IMR-90 (cell line): ENCODE measurements around the gene BGLAP. TPM values are rescaled to one million over a fixed set of nuclear protein-coding genes. Genes with fewer than 3 reads are reported as not detected.
A peak's percentile ranks its signal among the peaks of the same experiment; 100 is the strongest.

Experiments used
- ATAC-seq: fragments of 200-7000 bp; cut with Tn5 transposase; 2 replicates; pipeline ENCODE4 v1.9.1; 2020; ENCODE audit warnings: low read depth, mild to moderate bottlenecking, moderate library complexity
- BruUV-seq: library from RNA; stranded (reverse); fragments of 400-500 nt; replicated peaks from 2 replicates; lab custom pipeline; 2021; lab: Mats Ljungman, UMichigan
- CTCF ChIA-PET: fragments of 300-600 bp; formaldehyde crosslinking; extraction: SDS; loops from one replicate; lab custom pipeline; 2021; ENCODE audit warnings: antibody characterized with exemption; lab: Yijun Ruan, JAX
- POLR2A ChIA-PET: fragments of 300-600 bp; sonication (Branson Sonifier 250); formaldehyde crosslinking; loops from one replicate; lab custom pipeline; 2022; ENCODE audit warnings: antibody characterized with exemption; ENCODE audit not compliant: unreplicated experiment; lab: Charles Lee
- DNase-seq: peaks from one replicate; pipeline ENCODE4 v3.0.0; 2013
- H2AFZ ChIP-seq: replicated peaks from 2 replicates; pipeline ENCODE3; 2013; ENCODE audit warnings: low read length, mild to moderate bottlenecking; ENCODE audit not compliant: poor library complexity
- H2AK5ac ChIP-seq: 2 replicates; pipeline ENCODE4 v1.6.1; 2013; ENCODE audit warnings: low read depth, low read length, inconsistent platforms
- H2AK9ac ChIP-seq: replicated peaks from 2 replicates; pipeline ENCODE3; 2013; ENCODE audit warnings: mild to moderate bottlenecking, low read depth, low read length, moderate library complexity; ENCODE audit not compliant: poor library complexity
- H2BK120ac ChIP-seq: 2 replicates; pipeline ENCODE4 v1.6.1; 2013; ENCODE audit warnings: low read depth, low read length, inconsistent platforms
- H2BK15ac ChIP-seq: 3 replicates; pipeline ENCODE4 v1.6.1; 2013; ENCODE audit warnings: low read depth, low read length, inconsistent platforms
- H2BK20ac ChIP-seq: 2 replicates; pipeline ENCODE4 v1.6.1; 2013; ENCODE audit warnings: low read depth, mild to moderate bottlenecking, inconsistent platforms, low read length, moderate library complexity
- H2BK5ac ChIP-seq: 2 replicates; pipeline ENCODE4 v1.6.1; 2013; ENCODE audit warnings: mild to moderate bottlenecking, low read depth, low read length, inconsistent platforms; ENCODE audit not compliant: poor library complexity, severe bottlenecking
- H3K14ac ChIP-seq: replicated peaks from 2 replicates; pipeline ENCODE4 v1.6.1; 2013; ENCODE audit warnings: low read depth, low read length, inconsistent platforms
- H3K18ac ChIP-seq: 2 replicates; pipeline ENCODE4 v1.6.1; 2013; ENCODE audit warnings: low read depth, low read length, control low read depth
- H3K23ac ChIP-seq: 2 replicates; pipeline ENCODE4 v1.6.1; 2013; ENCODE audit warnings: low read depth, low read length, inconsistent platforms
- H3K27ac ChIP-seq: 2 replicates; pipeline ENCODE4 v1.5.1; 2013; ENCODE audit warnings: mild to moderate bottlenecking, control low read depth, low read length; ENCODE audit not compliant: insufficient read depth
- H3K27me3 ChIP-seq: 2 replicates; pipeline ENCODE4 v1.6.1; 2013; ENCODE audit warnings: low read length; ENCODE audit not compliant: control insufficient read depth, insufficient read depth
- H3K36me3 ChIP-seq: 2 replicates; pipeline ENCODE4 v1.6.1; 2013; ENCODE audit warnings: low read length, mixed read lengths; ENCODE audit not compliant: control insufficient read depth, insufficient read depth
- H3K4ac ChIP-seq: 2 replicates; pipeline ENCODE4 v1.6.1; 2013; ENCODE audit warnings: low read depth, low read length, inconsistent platforms
- H3K4me1 ChIP-seq: 2 replicates; pipeline ENCODE4 v1.6.1; 2013; ENCODE audit warnings: low read length, mixed read lengths; ENCODE audit not compliant: control insufficient read depth, insufficient read depth
- H3K4me2 ChIP-seq: 2 replicates; pipeline ENCODE4 v1.6.1; 2013; ENCODE audit warnings: low read depth, mild to moderate bottlenecking, control low read depth, low read length, moderate library complexity
- H3K4me3 ChIP-seq: 2 replicates; pipeline ENCODE4 v1.5.1; 2013; ENCODE audit warnings: low read depth, mild to moderate bottlenecking, control low read depth, low read length, moderate library complexity; ENCODE audit not compliant: insufficient read depth
- H3K56ac ChIP-seq: 2 replicates; pipeline ENCODE4 v1.6.1; 2013; ENCODE audit warnings: low read length, inconsistent platforms; ENCODE audit not compliant: insufficient read depth; ENCODE audit errors: extremely low read depth
- H3K79me1 ChIP-seq, 2 experiments: 2 replicates each; pipeline ENCODE4 v1.6.1; 2013; ENCODE audit warnings: low read length in 2 of 2, inconsistent platforms in 1 of 2, low read depth in 1 of 2
- H3K9ac ChIP-seq: 2 replicates; pipeline ENCODE4 v1.6.1; 2013; ENCODE audit warnings: low read depth, low read length, control low read depth
- H3K9me1 ChIP-seq: 2 replicates; pipeline ENCODE4 v1.6.1; 2013; ENCODE audit warnings: low read length, inconsistent platforms; ENCODE audit not compliant: insufficient read depth
- H3K9me3 ChIP-seq: 2 replicates; pipeline ENCODE4 v1.6.1; 2013; ENCODE audit warnings: low read length; ENCODE audit not compliant: control insufficient read depth, insufficient read depth
- H4K20me1 ChIP-seq: 2 replicates; pipeline ENCODE4 v1.6.1; 2013; ENCODE audit warnings: low read length, inconsistent platforms; ENCODE audit not compliant: insufficient read depth
- H4K5ac ChIP-seq: 2 replicates; pipeline ENCODE4 v1.6.1; 2013; ENCODE audit warnings: mild to moderate bottlenecking, low read depth, low read length, control low read depth
- H4K8ac ChIP-seq, 2 experiments: 2 replicates each; pipeline ENCODE4 v1.6.1; 2013; ENCODE audit warnings: low read depth in 2 of 2, low read length in 2 of 2, control low read depth in 1 of 2, inconsistent platforms in 1 of 2
- H4K91ac ChIP-seq: 2 replicates; pipeline ENCODE4 v1.6.1; 2013; ENCODE audit warnings: low read depth, low read length, inconsistent platforms; ENCODE audit not compliant: insufficient read depth
- FOS ChIP-seq: fragments of 150-350 bp; IDR thresholded peaks from 2 replicates; pipeline ENCODE4 v1.6.1; 2016; ENCODE audit warnings: low read depth, low read length
- RAD21 ChIP-seq: IDR thresholded peaks from 2 replicates; pipeline ENCODE4 v1.6.1; 2012; ENCODE audit warnings: low read length, improper control_type of control experiment
- WGBS, 2 experiments: methylation state at CpG; one replicate each; pipeline versions ENCODE4 v1.1.5 to v1.1.7; 2013; ENCODE audit warnings: missing lambda C conversion rate in 2 of 2; ENCODE audit not compliant: insufficient read length in 1 of 2; ENCODE audit errors: extremely low coverage in 2 of 2; 5-methylcytosine and 5-hydroxymethylcytosine counted together
- dilution Hi-C: fragments of 300-500 bp; cut with HindIII; formaldehyde crosslinking; loops from one replicate; pipeline ENCODE4 v1.14.3; 2018; ENCODE audit warnings: low sequenced_read_pairs; ENCODE audit not compliant: unreplicated experiment
- in situ Hi-C: fragments of 300-500 bp; cut with MboI; formaldehyde crosslinking; loops from 3 replicates; pipeline ENCODE4 v1.14.3; 2019; ENCODE audit warnings: low sequenced_read_pairs, inconsistent platforms, mixed read lengths
- intact Hi-C: fragments of 100-400 bp; cut with micrococcal nuclease; formaldehyde crosslinking; loops from 2 replicates; pipeline ENCODE4 v1.10.0; 2022
- polyA plus RNA-seq, 3 experiments: library from polyadenylated mRNA; depleted of rRNA; stranded (reverse); fragments of >200 nt; gene quantifications; 2 replicates each; pipeline ENCODE4 v1.2.3, GENCODE V29; 2012; ENCODE audit warnings: low replicate concordance in 1 of 3
- total RNA-seq: library from RNA; depleted of rRNA; stranded (reverse); fragments of >200 nt; gene quantifications from 2 replicates; pipeline ENCODE4 v1.2.3, GENCODE V29; 2012

Gene BGLAP
- total and polyA plus RNA-seq, 2 of the 4 experiments (the other 2 are of a cell fraction) = 0.67 TPM; not detected in 1

- Histone ChIP-seq H4K8ac (peak overlapping the region; percentile 68 to 76), H2BK20ac (peak overlapping the region; percentile 64; the same call in 1 of the 2 replicates), H4K91ac (peak overlapping the region; percentile 69), H3K27me3 (no peaks in the 10 kb centered on the region), H4K20me1 (peaks cover 7% of the 10 kb centered on the region; the same call in 1 of the 2 replicates), H4K5ac (peak overlapping the region; percentile 9; the same call in 1 of the 2 replicates), H3K27ac (peak overlapping the region; percentile 76), H2AK9ac (peak overlapping the region; percentile 21), H3K18ac (peak overlapping the region; percentile 72; the same call in 1 of the 2 replicates), H3K56ac (peak overlapping the region; percentile 68; the same call in 1 of the 2 replicates), H2BK15ac (peak overlapping the region; percentile 100; the same call in 2 of the 3 replicates), H2AFZ (peak overlapping the region; percentile 43), H3K4me1 (peaks cover 13% of the 10 kb centered on the region), H3K4ac (peak overlapping the region; percentile 74), H3K4me3 (no peak overlapping the region), H3K14ac (peak overlapping the region; percentile 70; the same call in 1 of the 2 replicates), H3K9me3 (no peaks in the 10 kb centered on the region), H2BK120ac (peak overlapping the region; percentile 78), H3K4me2 (peak overlapping the region; percentile 9; the same call in 1 of the 2 replicates), H2AK5ac (peak overlapping the region; percentile 88; the same call in 1 of the 2 replicates), H3K9me1 (peaks cover 15% of the 10 kb centered on the region), H2BK5ac (peak overlapping the region; percentile 77), H3K9ac (peak overlapping the region; percentile 39), H3K79me1 (peaks cover 8 to 20% of the 10 kb centered on the region in 2 experiments), H3K23ac (peak overlapping the region; percentile 43; the same call in 1 of the 2 replicates), H3K36me3 (peaks cover 29% of the 10 kb centered on the region)
- BruUV-seq = no TSS peak
- ATAC-seq = peak; percentile 88
- in situ Hi-C loops = no loop called here
- intact Hi-C loops = no loop called here
- no peak for TF ChIP-seq RAD21
- TF ChIP-seq FOS = peak; percentile 73
- POLR2A ChIA-PET = interaction anchor here (0.6 kb wide), 3 partner anchors 13 to 225 kb away, joined by 5 to 15 read pairs (median 5); no protein-coding TSS in a partner anchor
- CTCF ChIA-PET = interaction anchor here (0.6 to 1.3 kb wide), 6 partner anchors 8 to 285 kb away, joined by 4 to 6 read pairs (median 6); no protein-coding TSS in a partner anchor
- dilution Hi-C loops = no loop called here
- DNase-seq = peak; percentile 88
- WGBS, 2 experiments = no CpG with 5 or more reads among the region's 5 CpGs
Measured at GRCh38 chr1:156233426-156234127, 8.4 kb upstream of the BGLAP start.
